RPMI7951 (cell line): ENCODE data around the gene PLN. TPM values are rescaled to one million over a fixed set of nuclear protein-coding genes. Genes with fewer than 3 reads are reported as not detected.

Experiments
- DNase-seq: peaks from one replicate; pipeline ENCODE4 v3.0.0-alpha.2; 2012; ENCODE audit warnings: low read depth
- total RNA-seq: library from RNA; depleted of rRNA; stranded (reverse); fragments of >200 nt; shearing (Covaris generic); gene quantifications from 2 replicates; pipeline ENCODE4 v1.2.3, GENCODE V29; 2014; rRNA removed

PLN gene
- total RNA-seq, 1 experiment from 2014 or later: not detected

- no peak for DNase-seq
Observed at GRCh38 chr6:118579786-118580185, 31.7 kb downstream of the PLN start.

GRCh38 chr6:118580585-118581419, 32.7 kb downstream of the PLN start:
- peak; percentile 67 for DNase-seq

GRCh38 chr6:118581489-118581959, 33.4 kb downstream of the PLN start:
- peak; percentile 68 for DNase-seq

- DNase-seq: no peak
Observed at GRCh38 chr6:118584911-118585310, 36.8 kb downstream of the PLN start.

- no peak for DNase-seq
Observed at GRCh38 chr6:118586746-118587485, 38.8 kb downstream of the PLN start.

GRCh38 chr6:118588626-118589025, 40.5 kb downstream of the PLN start:
- no peak for DNase-seq

- no peak for DNase-seq
Observed at GRCh38 chr6:118589186-118589585, 41.1 kb downstream of the PLN start.

GRCh38 chr6:118589649-118590365, 41.7 kb downstream of the PLN start:
- no peak for DNase-seq

GRCh38 chr6:118591897-118592296, 43.8 kb downstream of the PLN start:
- no peak for DNase-seq

GRCh38 chr6:118594877-118595276, 46.8 kb downstream of the PLN start:
- DNase-seq: no peak

GRCh38 chr6:118596774-118597320, 48.8 kb downstream of the PLN start:
- no peak for DNase-seq

GRCh38 chr6:118597636-118598035, 49.5 kb downstream of the PLN start:
- no peak for DNase-seq

- no peak for DNase-seq
Observed at GRCh38 chr6:118598324-118598723, 50.2 kb downstream of the PLN start.

GRCh38 chr6:118602300-118602699, 54.2 kb downstream of the PLN start:
- no peak for DNase-seq

GRCh38 chr6:118603372-118603771, 55.3 kb downstream of the PLN start:
- no peak for DNase-seq

- DNase-seq: no peak
Observed at GRCh38 chr6:118606268-118606667, 58.2 kb downstream of the PLN start.

- DNase-seq: no peak
Observed at GRCh38 chr6:118606858-118607257, 58.8 kb downstream of the PLN start.

Other genes with a start within 250 kb of the PLN start
- gene CEP85L, start 103.3 kb downstream of the PLN start, total RNA-seq: 7.1 and 10.8 TPM in 2 replicates